ENCODE results near the gene ZG16. TPM values are rescaled to one million over a fixed set of nuclear protein-coding genes. Genes with fewer than 3 reads are reported as not detected.
"Not testable (repeated sequence)": the region's sequence is repeated elsewhere in the genome, so short reads cannot be mapped to it uniquely, and the experiment has no call there.

Gene ZG16
- total RNA-seq, 1 donor from 2014 or later = not detected

- no peak for DNase-seq (ENCODE audit: low spot score)
- Mint-ChIP-seq H3K4me1 (ENCODE audit: unreplicated experiment) (no peaks in the 10 kb centered on the region), H3K9me3 (ENCODE audit: unreplicated experiment) (no peaks in the 10 kb centered on the region), H3K36me3 (ENCODE audit: low read depth, unreplicated experiment) (no peaks in the 10 kb centered on the region), H3K27ac (ENCODE audit: unreplicated experiment) (no peak overlapping the region), H3K4me3 (ENCODE audit: unreplicated experiment) (no peak overlapping the region), H3K27me3 (ENCODE audit: unreplicated experiment) (peaks cover 3% of the 10 kb centered on the region)
- no peak for TF ChIP-seq CTCF (IDR thresholded peaks at IDR 0.05; ENCODE audit: unreplicated experiment)
These were observed 1.4 kb downstream of the ZG16 start for GRCh38 chr16:29779474-29779873.

GRCh38 chr16:29783094-29783953, 5.3 kb downstream of the ZG16 start:
- H3K27me3 Mint-ChIP-seq (ENCODE audit: unreplicated experiment); H3K9me3 Mint-ChIP-seq (ENCODE audit: unreplicated experiment); DNase-seq (ENCODE audit: low spot score); H3K4me3 Mint-ChIP-seq (ENCODE audit: unreplicated experiment); H3K27ac Mint-ChIP-seq (ENCODE audit: unreplicated experiment); H3K36me3 Mint-ChIP-seq (ENCODE audit: low read depth, unreplicated experiment); H3K4me1 Mint-ChIP-seq (ENCODE audit: unreplicated experiment): not testable (repeated sequence)

- DNase-seq (ENCODE audit: low spot score) = no peak
- H3K36me3 Mint-ChIP-seq (ENCODE audit: low read depth, unreplicated experiment) = no peaks in the 10 kb centered on the region
- no peak overlapping the region for H3K27ac Mint-ChIP-seq (ENCODE audit: unreplicated experiment)
- no peaks in the 10 kb centered on the region for H3K9me3 Mint-ChIP-seq (ENCODE audit: unreplicated experiment)
- H3K4me3 Mint-ChIP-seq (ENCODE audit: unreplicated experiment) = no peak overlapping the region
- TF ChIP-seq CTCF (IDR thresholded peaks at IDR 0.05; ENCODE audit: unreplicated experiment) = no peak
- no peaks in the 10 kb centered on the region for H3K4me1 Mint-ChIP-seq (ENCODE audit: unreplicated experiment)
- H3K27me3 Mint-ChIP-seq (ENCODE audit: unreplicated experiment) = peaks cover 3% of the 10 kb centered on the region
These were observed 6.1 kb downstream of the ZG16 start for GRCh38 chr16:29784157-29784556.

- TF ChIP-seq CTCF (IDR thresholded peaks at IDR 0.05; ENCODE audit: unreplicated experiment) = peak; percentile 79
- H3K9me3 Mint-ChIP-seq (ENCODE audit: unreplicated experiment) = no peaks in the 10 kb centered on the region
- no peaks in the 10 kb centered on the region for H3K36me3 Mint-ChIP-seq (ENCODE audit: low read depth, unreplicated experiment)
- DNase-seq (ENCODE audit: low spot score) = peak; percentile 88
- H3K27ac Mint-ChIP-seq (ENCODE audit: unreplicated experiment) = no peak overlapping the region
- H3K27me3 Mint-ChIP-seq (ENCODE audit: unreplicated experiment) = peaks cover 5% of the 10 kb centered on the region
- peak overlapping the region; percentile 51 for H3K4me3 Mint-ChIP-seq (ENCODE audit: unreplicated experiment)
- H3K4me1 Mint-ChIP-seq (ENCODE audit: unreplicated experiment) = no peaks in the 10 kb centered on the region
These were observed 6.9 kb downstream of the ZG16 start for GRCh38 chr16:29784901-29785500.

GRCh38 chr16:29787155-29787554, 9.1 kb downstream of the ZG16 start:
- H3K36me3 Mint-ChIP-seq (ENCODE audit: low read depth, unreplicated experiment); H3K4me1 Mint-ChIP-seq (ENCODE audit: unreplicated experiment); DNase-seq (ENCODE audit: low spot score); H3K27me3 Mint-ChIP-seq (ENCODE audit: unreplicated experiment); H3K9me3 Mint-ChIP-seq (ENCODE audit: unreplicated experiment); H3K27ac Mint-ChIP-seq (ENCODE audit: unreplicated experiment); H3K4me3 Mint-ChIP-seq (ENCODE audit: unreplicated experiment): not testable (repeated sequence)

- Mint-ChIP-seq H3K36me3 (ENCODE audit: low read depth, unreplicated experiment) (peaks cover 7% of the 10 kb centered on the region), H3K27ac (ENCODE audit: unreplicated experiment) (no peak overlapping the region), H3K27me3 (ENCODE audit: unreplicated experiment) (peaks cover 10% of the 10 kb centered on the region), H3K4me1 (ENCODE audit: unreplicated experiment) (peaks cover 13% of the 10 kb centered on the region), H3K4me3 (ENCODE audit: unreplicated experiment) (peak overlapping the region; percentile 97), H3K9me3 (ENCODE audit: unreplicated experiment) (no peaks in the 10 kb centered on the region)
- TF ChIP-seq CTCF (IDR thresholded peaks at IDR 0.05; ENCODE audit: unreplicated experiment) = no peak
- no peak for DNase-seq (ENCODE audit: low spot score)
These were observed 11.7 kb downstream of the ZG16 start for GRCh38 chr16:29789775-29790182.

Data from endothelial cell (in vitro differentiated cells).